A673 (cell line): ENCODE data around the gene CLCN5.

Experiments
- CTCF ChIP-seq: fragments of 300-800, 200-600 bp; sonication (generic); conservative IDR thresholded peaks from 2 replicates; pipeline ENCODE4 v1.5.1; 2017; ENCODE audit warnings: low read depth, mild to moderate bottlenecking, antibody characterized with exemption, low read length, moderate library complexity, mixed read lengths
- EZH2 ChIP-seq: fragments of 200-600 bp; sonication (generic); IDR thresholded peaks from 2 replicates; pipeline ENCODE4 v1.6.1; 2017; ENCODE audit warnings: borderline replicate concordance, low read depth, mild to moderate bottlenecking, mixed read lengths, antibody characterized with exemption, low read length; ENCODE audit not compliant: poor library complexity, severe bottlenecking

GRCh38 chrX:49915361-49916222 lies 6.8 kb upstream of the CLCN5 start:
- peak; percentile 91 for TF ChIP-seq CTCF
- TF ChIP-seq EZH2, result no peak
